ENCODE data around the gene APOB.

The APOB gene

GRCh38 chr2:21019000-21019677 lies 24.7 kb downstream of the APOB start:
- no peak for TF ChIP-seq CTCF (IDR thresholded peaks at IDR 0.05; ENCODE audit: low read depth, low read length)
- H3K4me3 ChIP-seq (ENCODE audit: low read depth, low read length): no peak overlapping the region

GRCh38 chr2:21018290-21018689 lies 25.6 kb downstream of the APOB start:
- H3K4me3 ChIP-seq (ENCODE audit: low read depth, low read length): no peak overlapping the region
- TF ChIP-seq CTCF (IDR thresholded peaks at IDR 0.05; ENCODE audit: low read depth, low read length): no peak

- H3K4me3 ChIP-seq (ENCODE audit: low read depth, low read length): no peak overlapping the region
- no peak for TF ChIP-seq CTCF (IDR thresholded peaks at IDR 0.05; ENCODE audit: low read depth, low read length)
These were observed 26.1 kb downstream of the APOB start for GRCh38 chr2:21017748-21018276.

- no peak for TF ChIP-seq CTCF (IDR thresholded peaks at IDR 0.05; ENCODE audit: low read depth, low read length)
- no peak overlapping the region for H3K4me3 ChIP-seq (ENCODE audit: low read depth, low read length)
These were observed 28.6 kb downstream of the APOB start for GRCh38 chr2:21015281-21015645.

- no peak for TF ChIP-seq CTCF (IDR thresholded peaks at IDR 0.05; ENCODE audit: low read depth, low read length)
- H3K4me3 ChIP-seq (ENCODE audit: low read depth, low read length): no peak overlapping the region
These were observed 29.3 kb downstream of the APOB start for GRCh38 chr2:21014364-21015280.

- H3K4me3 ChIP-seq (ENCODE audit: low read depth, low read length): no peak overlapping the region
- TF ChIP-seq CTCF (IDR thresholded peaks at IDR 0.05; ENCODE audit: low read depth, low read length): no peak
These were observed 30.6 kb downstream of the APOB start for GRCh38 chr2:21013043-21013816.
